HG03432 (cell line): ENCODE data around the gene PARP16.
A peak's percentile ranks its signal among the peaks of the same experiment; 100 is the strongest.

Experiments used
- ATAC-seq: cut with Tn5 transposase; IDR thresholded peaks from one replicate; pipeline ENCODE4 v1.9.1; 2021; ENCODE audit warnings: mild to moderate bottlenecking, moderate library complexity; ENCODE audit not compliant: unreplicated experiment

The PARP16 gene

GRCh38 chr15:65312400-65312916 lies 25.8 kb upstream of the PARP16 start:
- ATAC-seq: no peak

DNA sequence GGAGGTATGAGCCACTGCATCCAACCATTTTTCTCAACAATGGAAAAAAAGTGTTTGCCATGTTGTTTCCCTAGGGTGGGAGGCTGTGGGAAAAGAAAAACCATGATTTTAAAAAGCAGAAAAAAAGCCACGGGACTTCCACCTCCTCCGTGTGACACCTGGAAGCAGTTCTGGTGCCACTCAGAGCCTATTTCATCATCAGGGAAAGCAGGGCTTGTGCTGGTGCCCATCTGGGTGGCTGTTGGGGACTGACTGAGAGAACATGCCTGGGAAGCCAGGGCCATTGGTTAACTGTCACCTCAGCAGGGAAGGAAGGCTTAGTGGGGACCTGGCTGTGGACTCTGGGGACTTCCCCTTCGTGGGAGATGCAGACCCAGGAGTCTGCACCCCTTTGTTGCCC lies 25.1 kb upstream of the PARP16 start:
- ATAC-seq: no peak

GRCh38 chr15:65310431-65311137 lies 23.9 kb upstream of the PARP16 start:
- ATAC-seq: no peak

GRCh38 chr15:65309882-65310418 lies 23.3 kb upstream of the PARP16 start:
- no peak for ATAC-seq

GRCh38 chr15:65307978-65308377 lies 21.3 kb upstream of the PARP16 start:
- ATAC-seq: no peak

DNA sequence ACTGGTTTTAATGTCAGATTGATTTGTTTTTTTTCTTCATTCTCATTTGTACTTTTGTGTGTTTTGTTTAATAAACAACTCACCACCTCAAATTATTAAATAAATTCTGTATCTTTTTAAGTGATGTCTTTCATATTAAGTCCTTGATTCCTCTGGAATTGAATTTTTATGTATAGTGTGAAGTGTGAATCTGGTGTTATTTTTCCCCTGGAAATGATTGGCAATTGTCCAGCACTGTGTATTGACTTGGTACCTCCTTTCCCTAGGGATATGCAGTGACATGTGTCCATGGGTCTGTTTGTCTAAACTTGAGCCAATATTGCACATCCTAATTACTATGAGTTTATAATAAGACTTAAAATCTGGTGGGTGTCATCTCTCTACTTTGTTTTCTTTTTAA lies 19.9 kb upstream of the PARP16 start:
- ATAC-seq: no peak

DNA sequence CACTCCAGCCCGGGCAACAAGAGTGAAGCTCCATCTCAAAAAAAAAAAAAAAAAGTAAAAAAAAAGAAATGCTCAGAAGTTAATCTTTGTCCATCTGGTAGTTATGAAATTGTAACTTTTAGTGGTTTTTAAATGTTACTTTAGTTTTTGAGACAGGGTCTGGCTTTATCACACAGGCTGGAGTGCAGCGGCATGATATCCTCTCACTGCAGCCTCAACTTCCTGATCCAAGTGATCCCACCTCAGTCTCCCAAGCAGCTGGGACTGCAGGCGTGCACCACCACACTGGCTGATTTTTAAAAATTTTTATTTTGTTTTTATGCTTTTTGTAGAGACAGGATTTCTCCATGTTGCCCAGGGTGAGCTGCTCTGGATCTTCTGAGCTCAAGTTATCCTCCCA lies 19.1 kb upstream of the PARP16 start:
- ATAC-seq: no peak

DNA sequence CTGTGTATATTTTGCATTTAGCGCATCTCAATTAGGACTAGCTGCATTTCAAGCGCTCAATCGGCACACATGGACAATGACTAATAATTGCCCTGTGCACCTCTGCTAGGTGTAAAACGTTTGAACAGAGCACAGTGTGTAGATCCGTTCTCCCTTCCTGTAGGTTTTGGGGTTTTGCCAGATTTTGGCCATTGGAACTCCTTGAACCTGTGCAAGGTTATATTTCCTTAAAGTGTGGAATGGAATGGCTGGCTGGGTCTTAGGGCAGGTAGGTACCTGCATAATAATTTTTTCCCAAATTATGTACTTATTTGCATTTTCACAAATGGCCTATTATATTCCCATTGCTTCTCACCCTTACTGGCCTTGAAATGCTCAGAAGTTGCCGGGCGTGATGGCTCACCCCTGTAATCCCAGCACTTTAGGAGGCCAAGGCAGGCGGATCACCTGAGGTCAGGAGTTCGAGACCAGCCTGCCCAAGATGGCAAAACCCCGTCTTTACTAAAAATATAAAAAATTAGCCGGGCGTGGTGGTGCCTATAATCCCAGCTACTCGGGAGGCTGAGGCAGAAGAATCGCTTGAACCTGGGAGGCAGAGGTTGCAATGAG lies 18.6 kb upstream of the PARP16 start:
- no peak for ATAC-seq

DNA sequence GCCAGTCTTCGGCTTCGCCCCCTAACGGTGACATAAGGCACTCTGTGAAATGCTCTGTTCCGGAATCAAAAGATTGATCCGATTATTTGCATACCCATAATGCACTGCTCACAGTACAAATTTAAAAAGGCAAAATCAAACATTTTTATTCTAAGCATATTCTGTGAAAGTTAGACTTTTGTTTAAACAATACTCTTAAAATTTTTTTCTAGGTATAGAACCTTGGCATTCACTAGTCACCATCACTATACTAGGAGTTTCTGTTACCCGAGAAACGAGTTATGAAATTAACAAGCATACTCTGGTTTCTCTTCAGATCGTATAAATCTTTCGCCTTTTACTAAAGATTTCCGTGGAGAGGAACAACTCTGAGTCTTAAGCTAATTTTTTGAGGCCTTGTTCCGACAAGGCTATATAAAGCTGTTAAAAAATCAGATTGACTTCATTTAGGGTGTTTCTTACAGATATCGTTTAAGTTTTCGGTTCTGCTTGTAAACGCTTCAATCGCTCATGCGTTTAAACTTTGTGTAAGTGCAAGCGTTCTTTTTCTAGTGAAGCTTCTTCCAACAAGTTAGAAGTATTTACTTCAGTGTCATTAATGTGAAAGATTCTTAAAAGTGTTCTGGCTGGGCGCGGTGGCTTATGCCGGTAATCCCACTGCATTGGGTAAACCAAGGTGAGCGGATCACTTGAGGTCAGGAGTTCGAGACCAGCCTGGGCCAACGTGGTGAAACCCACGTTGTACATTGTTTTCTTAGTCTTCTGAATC lies 17.9 kb upstream of the PARP16 start, which contains the start of gene RNU5B-1:
TSS of gene RNU5B-1 (plus strand) at position 297 of the 769 bp plus-strand sequence.
- ATAC-seq: peak; percentile 65

GRCh38 chr15:65303687-65304380 lies 17.2 kb upstream of the PARP16 start:
- ATAC-seq: peak; percentile 3

DNA sequence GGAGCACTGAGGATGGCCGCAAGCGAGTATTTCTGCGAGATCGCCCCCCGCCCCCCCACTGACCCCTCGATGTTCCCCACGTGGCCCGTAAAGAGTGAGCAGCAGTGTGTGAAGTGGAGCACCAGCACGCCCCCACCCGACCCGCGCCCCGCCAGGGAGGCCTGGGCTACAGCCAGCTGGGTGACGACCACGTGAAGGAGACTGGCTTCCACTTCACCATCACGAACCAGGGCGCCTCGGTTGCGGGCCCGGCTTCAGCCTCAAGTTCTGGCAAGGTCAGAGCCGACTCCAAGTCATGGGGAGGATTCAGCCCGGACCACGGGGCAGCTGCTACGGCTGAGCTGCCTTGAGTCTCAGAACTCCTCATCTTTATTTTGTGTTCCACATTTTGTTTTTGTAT lies 15.4 kb upstream of the PARP16 start:
- no peak for ATAC-seq

- no peak for ATAC-seq
Measured at GRCh38 chr15:65300924-65301441, 14.3 kb upstream of the PARP16 start.

DNA sequence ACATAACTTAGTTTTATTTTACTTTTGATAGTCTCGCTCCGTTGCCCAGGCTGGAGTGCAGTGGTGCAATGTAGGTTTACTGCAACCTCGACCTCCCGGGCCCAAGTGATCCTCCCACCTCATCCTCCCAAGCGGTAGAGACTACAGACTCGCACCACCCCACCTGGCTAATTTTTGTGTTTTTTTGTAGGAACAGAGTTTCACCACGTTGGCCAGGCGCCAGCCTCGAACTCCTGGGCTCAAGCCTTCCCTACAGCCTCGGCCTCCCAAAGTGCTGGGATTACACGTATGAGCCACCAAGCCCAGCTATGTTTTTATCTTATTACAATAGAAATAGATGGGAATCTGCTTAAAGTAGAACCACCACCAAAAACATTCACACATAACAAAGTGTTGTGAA lies 12.0 kb upstream of the PARP16 start:
- no peak for ATAC-seq

DNA sequence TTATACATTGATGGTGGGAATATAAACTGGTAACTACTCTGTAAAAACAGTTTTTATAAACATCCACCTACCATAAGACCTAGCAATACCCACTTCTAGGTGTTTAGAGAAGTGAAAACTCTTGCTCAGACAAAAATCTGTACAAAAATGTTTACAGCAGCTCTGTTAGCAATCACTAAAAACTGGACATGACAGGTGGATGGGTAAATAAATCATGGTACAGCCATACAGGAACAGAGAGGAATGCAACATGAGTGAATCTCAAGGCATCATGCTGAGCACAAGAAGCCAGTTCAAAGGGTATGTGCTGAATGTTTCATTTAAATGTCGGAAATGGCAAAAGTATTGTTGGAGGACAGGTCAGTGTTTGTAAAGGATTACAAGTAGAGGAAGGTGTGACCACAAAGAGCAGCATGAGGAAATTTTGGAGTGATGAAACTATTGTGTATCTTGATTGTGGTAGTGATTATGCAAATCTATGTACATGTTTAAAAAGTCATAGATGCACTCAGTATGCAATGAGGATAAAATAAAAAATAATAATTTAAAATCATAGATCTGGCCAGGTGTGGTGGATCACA lies 6.3 kb upstream of the PARP16 start:
- no peak for ATAC-seq

DNA sequence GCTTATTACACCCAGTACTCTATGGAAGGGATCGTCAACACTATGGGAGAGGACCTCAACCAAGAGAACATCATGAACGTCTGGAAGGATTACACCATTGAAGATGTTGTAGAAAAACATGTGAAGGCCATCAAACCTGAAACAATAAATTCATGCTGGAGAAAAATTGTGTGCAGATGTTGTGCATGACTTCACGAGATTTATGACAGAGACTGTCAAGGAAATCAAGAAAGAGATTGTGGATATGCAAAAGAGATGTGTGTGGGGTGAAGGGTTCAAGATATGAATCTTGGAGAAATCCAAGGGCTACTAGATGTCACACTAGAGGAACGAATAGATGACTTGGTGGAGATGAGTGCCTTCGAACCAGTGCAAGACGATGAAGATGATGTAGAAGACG lies 3.5 kb upstream of the PARP16 start:
- ATAC-seq: no peak

GRCh38 chr15:65289261-65289854 lies 2.7 kb upstream of the PARP16 start:
- no peak for ATAC-seq

DNA sequence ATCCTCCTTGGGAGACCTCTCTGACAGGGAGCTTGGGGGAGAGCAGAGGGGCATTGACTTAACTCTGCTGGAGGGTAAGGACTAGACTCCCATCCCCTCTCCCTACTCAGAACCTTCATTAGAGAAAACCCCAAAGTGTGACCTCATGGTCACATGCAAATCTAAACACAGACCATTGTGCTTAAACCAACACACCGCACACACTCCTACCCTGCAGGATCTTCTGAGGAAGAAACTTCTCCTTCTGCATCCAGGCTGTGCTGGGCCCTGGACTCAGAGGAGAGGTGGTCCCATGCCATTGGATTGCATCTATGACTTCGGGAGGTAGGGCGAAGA lies 805 bp upstream of the PARP16 start:
- no peak for ATAC-seq

GRCh38 chr15:65286069-65286703 lies 497 bp downstream of the PARP16 start:
- peak; percentile 35 for ATAC-seq

DNA sequence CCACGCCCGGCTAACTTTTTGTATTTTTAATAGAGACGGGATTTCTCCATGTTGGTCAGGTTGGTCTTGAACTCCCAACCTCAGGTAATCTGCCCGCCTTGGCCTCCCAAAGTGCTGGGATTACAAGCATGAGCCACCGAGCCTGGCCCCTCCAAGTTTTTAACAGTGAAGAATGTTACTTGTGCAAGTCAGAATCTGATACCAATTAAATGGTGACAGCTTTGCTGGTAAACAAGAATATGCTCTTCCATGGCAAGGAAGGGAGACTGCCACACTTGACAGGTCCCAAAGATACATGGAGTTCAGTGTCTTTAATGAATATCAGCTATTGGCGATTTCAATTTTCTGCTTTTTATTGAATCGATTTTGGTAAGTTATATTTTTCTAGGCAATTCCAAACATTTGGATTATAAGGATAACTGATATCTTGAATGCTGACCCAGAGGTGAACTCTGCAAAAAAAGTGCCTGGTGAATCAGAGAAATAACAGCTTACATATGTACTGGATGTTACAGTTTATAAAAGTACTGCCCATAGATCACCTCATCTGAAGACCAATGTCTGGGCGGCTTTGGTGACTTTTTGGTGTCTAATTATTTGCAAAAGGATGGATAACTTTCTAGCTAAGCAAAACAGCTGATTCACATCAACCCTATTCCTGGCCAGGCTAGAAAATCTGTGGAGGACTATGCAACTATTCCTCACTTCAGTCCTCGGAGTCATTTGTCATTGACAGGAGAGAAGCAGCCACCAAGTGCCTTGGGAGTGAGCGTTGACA lies 1.2 kb downstream of the PARP16 start:
- no peak for ATAC-seq
